Sigmoid colon (tissue), 4 donors: ENCODE results near the gene PAK1.

Experiments used
- EP300 ChIP-seq, 4 donors: sonication (generic); formaldehyde crosslinking; IDR thresholded peaks; one replicate each; pipeline ENCODE4 v1.6.1; 2017; ENCODE audit warnings: antibody characterized with exemption in 4 of 4
- POLR2A ChIP-seq, 2 donors: fragments of 450-650 bp; IDR thresholded peaks; one replicate each; pipeline ENCODE4 v1.6.1; 2016; ENCODE audit warnings: antibody characterized with exemption in 2 of 2, mild to moderate bottlenecking in 2 of 2, moderate library complexity in 2 of 2
- POLR2AphosphoS5 ChIP-seq, 4 donors: sonication (generic); formaldehyde crosslinking; IDR thresholded peaks; one replicate each; pipeline ENCODE4 v1.6.1; 2017; ENCODE audit warnings: antibody characterized with exemption in 4 of 4
- TF ChIP-seq, protein P1 (sequence below), 4 experiments: fragments of 450-650 bp in 3 of 4; fragments of 200-600 bp in 1 of 4; IDR thresholded peaks; one replicate each; pipeline ENCODE4 v1.5.1; 2016 to 2019; ENCODE audit warnings: antibody characterized with exemption in 4 of 4, mild to moderate bottlenecking in 3 of 4, moderate library complexity in 2 of 4

- TF ChIP-seq POLR2AphosphoS5 (IDR thresholded peaks at IDR 0.05) = no peak
- TF ChIP-seq, protein P1, sequence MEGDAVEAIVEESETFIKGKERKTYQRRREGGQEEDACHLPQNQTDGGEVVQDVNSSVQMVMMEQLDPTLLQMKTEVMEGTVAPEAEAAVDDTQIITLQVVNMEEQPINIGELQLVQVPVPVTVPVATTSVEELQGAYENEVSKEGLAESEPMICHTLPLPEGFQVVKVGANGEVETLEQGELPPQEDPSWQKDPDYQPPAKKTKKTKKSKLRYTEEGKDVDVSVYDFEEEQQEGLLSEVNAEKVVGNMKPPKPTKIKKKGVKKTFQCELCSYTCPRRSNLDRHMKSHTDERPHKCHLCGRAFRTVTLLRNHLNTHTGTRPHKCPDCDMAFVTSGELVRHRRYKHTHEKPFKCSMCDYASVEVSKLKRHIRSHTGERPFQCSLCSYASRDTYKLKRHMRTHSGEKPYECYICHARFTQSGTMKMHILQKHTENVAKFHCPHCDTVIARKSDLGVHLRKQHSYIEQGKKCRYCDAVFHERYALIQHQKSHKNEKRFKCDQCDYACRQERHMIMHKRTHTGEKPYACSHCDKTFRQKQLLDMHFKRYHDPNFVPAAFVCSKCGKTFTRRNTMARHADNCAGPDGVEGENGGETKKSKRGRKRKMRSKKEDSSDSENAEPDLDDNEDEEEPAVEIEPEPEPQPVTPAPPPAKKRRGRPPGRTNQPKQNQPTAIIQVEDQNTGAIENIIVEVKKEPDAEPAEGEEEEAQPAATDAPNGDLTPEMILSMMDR (IDR thresholded peaks at IDR 0.05) = no peak
- no peak for TF ChIP-seq EP300 (IDR thresholded peaks at IDR 0.05)
- no peak for TF ChIP-seq POLR2A (IDR thresholded peaks at IDR 0.05)
These were observed 125.9 kb downstream of the PAK1 start for GRCh38 chr11:77347948-77348347.
